ENCODE results near the gene SUCLA2.
"Not testable (repeated sequence)": the region's sequence is repeated elsewhere in the genome, so short reads cannot be mapped to it uniquely, and the experiment has no call there.

SUCLA2 gene

DNA sequence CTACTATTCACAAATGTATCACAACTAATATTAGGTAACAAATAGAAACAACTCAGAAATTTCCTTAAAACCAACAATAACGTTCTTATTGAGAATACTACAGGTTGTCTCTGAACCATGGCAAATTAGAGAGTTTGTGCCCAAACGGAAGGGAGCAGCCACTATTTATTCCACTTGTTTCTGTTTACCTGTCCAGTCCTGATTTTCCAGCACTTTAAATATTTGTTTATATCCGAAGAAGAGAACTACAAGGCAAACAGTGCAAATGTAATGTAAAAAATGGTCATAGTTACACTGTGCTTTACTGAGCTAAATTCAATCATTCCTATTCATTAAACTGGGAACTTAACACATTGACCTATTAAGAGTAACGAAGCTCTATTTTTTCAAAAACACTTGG is 9.2 kb downstream of the SUCLA2 start:
- DNase-seq (ENCODE audit: low read depth) = no peak

DNA sequence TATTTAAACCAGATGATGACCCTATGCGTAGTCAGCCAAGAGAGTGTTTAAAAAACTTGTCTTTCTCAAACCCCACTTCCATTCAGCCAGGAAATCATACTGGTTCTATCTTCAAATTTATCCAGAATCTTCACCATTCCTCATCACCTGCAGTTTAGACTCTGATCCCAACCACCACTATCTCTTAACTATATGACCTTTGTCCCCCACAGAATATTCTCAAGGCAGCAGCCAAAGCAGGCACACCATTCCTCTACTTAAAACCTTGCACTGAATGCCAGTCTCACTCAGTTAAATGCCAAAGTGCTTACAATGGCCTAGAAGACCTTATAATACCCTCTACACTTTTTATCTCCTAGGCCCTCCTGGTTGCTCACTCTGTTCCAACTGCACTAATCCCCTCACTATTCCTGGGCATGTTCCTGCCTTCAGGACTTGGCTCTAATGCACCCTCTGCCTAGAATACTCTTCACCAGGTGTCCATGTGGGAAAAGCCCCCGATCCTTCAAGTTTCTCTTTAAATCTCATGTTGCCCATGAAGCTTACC is 10.1 kb downstream of the SUCLA2 start:
- DNase-seq (ENCODE audit: low read depth) = no peak

DNA sequence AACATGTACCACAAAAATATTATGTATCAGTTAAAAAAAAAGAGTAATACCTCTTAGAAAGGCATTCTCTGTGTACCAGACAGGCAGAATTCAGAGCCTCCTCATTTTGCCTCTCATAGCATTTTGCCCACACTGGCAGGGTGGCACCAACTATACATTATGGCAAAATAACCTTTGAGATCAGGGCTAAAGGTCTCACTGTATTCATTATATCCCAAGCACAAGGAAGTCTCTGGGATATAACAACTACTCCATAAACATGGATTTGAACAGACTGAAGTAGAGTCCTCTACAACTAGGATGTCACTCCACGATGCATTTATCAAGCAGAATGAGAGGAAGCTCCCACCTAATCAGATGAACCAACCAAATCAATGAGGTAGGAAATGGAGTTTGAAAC is 10.6 kb downstream of the SUCLA2 start:
- DNase-seq (ENCODE audit: low read depth) = no peak

DNA sequence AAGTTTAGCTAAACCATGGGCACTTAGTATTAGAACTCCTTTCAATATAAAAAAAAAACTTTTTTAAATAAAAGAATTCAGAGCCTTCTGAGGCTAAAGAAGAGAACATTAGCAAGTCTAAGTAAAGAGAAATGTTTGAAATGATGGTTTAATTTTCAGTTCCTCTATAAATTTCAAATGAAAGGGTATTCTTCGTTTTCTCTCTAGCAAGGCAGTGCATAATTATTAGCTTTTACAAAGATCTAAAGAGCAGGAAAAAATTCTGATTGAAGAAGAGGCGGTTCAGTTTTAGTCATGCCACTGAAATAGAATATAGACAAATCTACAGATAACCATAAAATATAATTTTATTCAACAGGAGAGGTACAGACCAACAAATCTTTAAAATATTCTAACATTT is 18.0 kb downstream of the SUCLA2 start:
- DNase-seq (ENCODE audit: low read depth) = no peak

DNA sequence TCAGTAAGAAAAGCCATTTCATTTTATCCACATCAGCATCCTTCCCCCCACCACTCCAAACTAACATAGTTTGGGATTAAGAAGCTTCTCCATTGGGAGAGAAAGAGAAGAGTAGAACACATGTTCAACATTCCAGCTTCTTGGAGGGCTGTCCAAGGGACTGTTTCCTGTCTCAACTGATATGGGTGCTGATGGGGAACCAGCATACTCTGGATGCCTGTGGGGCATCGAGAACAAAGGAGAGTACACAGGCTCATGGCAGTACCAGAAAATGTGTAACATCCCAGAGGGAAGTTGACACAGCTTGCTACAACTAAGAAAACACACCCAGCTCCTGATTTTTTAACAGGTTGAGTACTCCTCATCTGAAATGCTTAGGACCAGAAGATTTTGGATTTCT is 24.7 kb downstream of the SUCLA2 start:
- DNase-seq (ENCODE audit: low read depth) = no peak

DNA sequence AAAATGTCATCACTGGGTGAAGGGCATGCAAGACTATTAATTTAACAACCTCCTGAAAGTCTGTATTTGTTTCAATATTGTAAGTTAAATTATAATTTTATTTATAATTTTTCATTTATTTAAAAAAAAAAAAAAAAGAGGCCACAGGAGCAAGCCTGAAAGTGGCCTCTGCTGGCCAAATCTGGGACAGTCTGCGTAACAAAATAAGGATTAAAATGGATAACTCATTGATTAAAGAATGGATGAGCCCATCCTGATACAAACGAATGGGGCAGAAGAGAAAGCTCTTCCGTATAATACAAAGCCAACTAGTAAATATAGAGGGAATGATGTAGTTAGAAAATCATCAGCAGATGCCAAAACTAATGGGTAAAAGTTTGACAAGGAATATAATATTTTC is 36.2 kb downstream of the SUCLA2 start:
- no peak for DNase-seq (ENCODE audit: low read depth)

DNA sequence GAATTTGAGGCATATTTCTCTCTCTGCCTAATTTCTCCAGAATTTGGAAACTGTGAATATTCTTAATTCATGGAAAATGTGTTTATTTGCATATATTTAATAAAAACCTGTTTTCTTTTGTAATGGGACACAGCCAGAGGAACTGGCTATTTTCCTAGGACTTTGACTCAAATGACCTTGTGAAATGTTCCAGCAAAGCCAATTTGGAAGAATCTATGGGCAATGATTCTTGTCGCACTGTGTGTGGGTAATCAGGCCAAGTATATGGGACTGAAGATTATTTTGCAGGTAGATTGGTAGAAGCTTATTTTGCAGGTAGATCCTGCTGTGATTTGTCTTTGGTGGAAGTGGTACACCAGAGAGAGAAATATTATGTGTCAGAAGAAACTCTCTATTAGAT is 38.8 kb downstream of the SUCLA2 start:
- DNase-seq (ENCODE audit: low read depth) = no peak

DNA sequence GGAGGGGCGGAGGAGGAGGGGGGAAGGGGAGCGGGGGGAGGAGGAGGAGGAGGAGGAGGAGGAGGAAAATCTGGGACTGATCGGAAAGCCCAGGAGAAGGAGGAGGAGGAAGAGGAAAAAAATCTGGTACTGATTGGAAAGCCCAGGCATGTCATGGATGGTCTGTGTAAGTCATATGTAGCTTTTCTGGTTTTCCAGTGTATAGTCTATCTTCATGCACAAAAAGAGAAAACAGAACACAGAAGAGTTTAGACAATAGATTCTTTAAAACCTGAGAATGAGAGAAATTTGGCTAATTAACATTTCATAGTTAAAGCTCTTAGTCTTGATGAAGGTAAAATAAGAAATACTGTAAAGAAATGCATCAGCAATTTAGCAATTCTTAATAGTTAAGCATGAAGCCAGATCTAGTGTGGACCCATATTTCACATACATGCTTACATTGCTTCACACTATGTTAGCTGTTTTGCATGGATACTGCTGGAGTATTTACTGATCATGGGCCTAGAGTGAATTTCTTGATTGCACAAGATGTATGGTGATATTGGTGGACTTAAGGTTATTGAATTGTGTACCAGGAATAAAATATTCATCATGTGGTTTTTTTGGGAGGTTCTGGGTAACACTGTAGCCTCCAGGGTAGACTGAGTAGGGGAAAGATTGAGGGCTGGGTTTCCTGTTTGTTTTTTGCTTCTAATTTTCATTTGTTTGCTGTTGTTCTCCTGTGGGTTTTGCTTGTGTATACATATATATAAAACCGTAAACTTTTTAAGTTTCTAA is 41.4 kb downstream of the SUCLA2 start:
- DNase-seq (ENCODE audit: low read depth) = no peak

DNA sequence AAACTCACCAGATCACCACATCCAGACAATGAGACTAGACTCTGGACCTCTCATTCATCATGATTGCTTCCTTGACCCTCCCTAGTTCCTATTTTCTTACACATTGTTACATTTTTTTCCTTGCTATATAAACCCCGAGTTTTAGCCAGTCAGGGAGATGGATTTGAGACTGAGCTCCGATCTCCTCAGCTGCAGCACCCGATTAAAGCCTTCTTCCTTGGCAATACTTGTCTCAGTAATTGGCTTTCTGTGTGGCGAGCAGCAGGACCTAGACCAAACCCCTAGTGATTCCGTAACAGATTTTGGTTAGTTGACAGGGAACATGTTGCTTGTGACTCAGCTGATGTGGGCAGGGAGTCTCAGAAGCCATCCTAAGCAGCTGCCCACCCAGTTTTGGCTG is 44.0 kb downstream of the SUCLA2 start:
- DNase-seq (ENCODE audit: low read depth) = no peak

DNA sequence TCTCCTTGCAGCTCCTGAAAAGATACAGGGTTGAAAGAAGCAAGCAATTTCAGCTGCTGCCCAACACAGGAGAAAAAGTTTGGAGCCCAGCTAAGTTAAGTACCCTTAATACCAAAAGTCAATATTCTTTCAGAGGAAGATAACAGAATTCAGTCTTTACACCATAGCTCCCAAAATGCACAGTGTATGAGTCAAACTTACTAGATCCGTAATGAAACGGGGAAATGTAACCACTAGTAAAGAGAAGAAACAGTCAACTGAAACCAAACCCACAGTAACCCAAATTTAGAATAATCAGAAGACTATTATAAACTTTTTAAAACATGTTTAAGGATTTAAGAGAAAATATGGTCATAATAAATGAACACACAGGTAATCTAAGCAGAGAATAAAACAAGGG is 45.2 kb downstream of the SUCLA2 start:
- no peak for DNase-seq (ENCODE audit: low read depth)

DNA sequence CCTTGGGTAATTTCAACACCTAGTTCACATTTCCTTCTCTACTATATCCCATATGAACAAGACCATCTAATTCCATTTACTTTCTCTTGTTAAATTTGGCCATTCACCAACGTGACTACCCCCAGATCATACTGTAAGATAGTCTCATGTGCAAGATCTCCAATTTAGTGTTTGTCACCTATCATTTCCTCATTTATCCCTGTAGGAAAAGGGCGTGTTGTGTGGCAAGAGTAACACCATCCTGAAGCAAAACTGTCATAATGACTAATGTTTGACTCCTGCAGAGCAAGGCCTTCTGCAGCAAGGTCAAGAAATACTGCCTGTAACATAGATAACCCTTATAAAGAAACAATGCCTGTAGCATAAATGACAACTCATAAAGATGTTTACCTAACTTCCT is 51.3 kb downstream of the SUCLA2 start:
- DNase-seq (ENCODE audit: low read depth) = no peak

DNA sequence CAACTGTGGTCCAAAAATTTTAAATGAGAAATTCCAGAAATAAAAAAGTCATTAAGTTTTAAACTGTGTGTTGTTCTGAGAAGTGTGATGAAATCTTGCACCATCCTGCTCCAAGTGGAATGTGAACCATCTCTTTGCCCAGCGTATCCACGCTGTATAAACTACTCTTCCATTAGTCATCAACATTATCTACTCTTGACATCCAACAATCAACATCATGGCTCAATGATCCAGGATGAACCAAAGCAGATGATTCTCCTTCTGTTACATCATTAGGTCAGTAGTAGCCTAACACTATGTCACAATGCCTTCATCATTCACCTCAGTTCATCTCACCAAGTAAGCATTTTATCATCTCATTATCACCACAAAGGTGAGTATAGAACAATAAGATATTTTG is 55.3 kb downstream of the SUCLA2 start:
- peak; percentile 38 for DNase-seq (ENCODE audit: low read depth)

DNA sequence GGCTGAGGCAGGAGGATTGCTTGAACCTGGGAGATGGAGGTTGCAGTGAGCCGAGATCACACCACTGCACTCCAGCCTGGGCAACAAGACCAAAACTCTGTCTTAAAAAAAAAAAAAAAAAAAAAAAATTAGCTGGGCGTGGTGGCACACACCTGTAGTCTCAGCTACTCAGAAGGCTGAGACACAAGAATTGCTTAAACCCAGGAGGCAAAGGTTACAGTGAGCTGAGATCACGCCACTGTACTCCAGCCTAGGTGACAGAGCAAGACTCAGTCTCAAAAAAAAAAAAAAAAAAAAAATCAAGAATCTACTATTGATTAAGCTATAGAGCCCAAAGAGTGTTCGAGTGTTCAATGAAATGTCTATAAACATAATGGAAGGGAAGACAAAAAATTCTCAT is 55.9 kb downstream of the SUCLA2 start:
- DNase-seq (ENCODE audit: low read depth) = not testable (repeated sequence)

DNA sequence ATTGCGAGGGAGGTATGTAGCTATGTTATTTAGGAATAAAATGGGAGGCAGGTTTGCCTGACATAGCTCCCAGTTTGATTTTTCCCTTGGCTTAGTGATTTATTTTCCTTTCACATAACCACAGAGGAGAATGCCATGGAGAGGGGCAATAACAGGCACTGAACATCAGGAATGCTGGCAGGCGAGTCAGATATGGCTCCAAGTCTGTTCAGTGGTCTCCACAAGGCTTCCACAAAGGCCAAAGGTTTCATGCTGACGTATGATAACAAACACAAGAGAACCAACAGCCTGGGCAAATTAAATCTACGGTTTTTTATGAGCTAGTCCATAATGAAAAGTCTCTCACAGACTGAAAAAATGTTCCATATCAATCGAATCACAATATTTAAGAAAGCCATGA is 66.7 kb downstream of the SUCLA2 start:
- DNase-seq (ENCODE audit: low read depth) = no peak

DNA sequence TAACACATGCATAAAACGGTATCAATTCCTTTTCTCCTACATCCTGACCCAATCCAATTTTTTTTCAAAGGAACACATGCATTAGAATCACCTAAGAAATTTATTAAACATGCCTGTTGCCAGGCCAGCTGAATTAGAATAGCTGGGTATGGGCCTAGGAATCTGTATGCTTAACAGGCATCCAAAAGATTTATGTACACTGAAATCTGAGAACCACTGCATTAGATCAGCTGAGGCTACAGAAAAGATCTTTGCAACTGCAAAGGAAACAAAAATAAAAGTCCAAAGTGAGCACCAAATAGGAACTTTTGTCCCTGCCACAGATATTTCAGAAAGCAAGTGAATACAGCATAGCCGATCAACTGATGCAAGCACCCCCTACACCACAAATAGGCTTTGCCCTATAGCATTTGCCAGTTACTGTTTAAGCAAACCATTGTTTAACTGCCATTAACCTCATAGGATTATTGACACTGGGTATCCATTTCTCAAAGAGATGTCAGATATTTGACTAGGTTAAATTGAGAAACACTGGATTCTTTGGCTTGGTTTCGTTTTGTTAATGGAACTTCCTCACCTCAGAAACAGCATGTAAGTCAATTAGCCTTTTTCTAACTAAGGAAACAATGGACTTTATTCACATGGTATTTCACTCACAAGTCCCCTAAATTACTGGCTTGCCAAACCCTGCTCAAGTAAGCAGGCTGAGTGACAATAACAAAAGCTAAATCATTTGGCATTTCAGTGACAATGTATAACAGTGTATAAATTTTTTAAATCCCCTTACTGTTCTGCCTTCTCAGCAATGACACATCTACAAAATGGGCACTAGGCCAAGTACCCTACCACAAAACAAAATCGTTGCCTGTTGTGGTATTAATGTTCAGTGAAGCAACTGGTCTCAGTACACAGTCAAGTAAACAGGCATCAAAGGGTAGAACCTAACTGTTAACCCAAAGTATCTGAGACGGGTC is 67.8 kb downstream of the SUCLA2 start:
- no peak for DNase-seq (ENCODE audit: low read depth)

DNA sequence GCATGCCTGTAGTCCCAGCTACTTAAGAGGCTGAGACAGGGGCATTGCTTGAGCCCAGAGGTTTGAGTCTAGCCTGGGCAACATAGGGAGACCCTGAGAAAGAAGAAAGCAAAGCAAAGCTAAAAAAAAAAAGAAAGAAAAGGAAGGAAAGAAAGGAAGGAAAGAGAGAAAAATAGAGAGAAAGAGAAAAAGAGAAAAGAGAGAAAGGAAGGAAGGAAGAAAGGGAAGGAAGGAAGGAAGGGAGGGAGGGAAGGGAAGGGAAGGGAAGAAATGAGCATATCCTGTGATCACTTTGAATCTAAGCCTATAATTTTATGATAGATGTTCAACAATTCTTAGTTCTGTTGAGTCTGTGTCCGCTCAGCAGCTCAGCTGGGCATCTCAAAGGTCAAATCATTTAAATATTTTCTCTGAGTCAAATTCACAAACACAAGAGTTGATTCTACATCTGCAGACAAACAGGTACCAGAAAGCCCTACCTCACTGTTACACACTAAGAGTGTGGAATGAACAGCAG is 70.4 kb downstream of the SUCLA2 start:
- DNase-seq (ENCODE audit: low read depth) = no peak

DNA sequence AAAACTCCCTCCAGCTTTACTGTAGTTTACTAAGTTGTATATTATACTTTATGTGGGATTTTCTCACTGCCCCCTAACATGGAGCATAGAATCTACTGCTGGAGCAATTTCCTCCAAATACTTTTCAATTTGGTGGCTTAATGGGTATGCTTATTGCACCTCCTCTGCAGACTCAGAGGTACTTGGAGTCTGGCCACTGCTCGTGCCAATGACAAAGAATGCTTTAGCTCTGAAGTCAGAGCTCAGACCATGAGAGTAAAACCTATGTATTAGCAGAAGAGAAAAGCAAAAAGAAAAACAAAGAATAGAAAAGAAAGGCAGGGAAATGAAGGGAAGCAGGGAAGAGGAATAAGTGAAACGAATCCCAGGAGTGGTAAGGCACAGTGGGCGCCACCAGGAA is 71.9 kb downstream of the SUCLA2 start:
- DNase-seq (ENCODE audit: low read depth) = no peak

DNA sequence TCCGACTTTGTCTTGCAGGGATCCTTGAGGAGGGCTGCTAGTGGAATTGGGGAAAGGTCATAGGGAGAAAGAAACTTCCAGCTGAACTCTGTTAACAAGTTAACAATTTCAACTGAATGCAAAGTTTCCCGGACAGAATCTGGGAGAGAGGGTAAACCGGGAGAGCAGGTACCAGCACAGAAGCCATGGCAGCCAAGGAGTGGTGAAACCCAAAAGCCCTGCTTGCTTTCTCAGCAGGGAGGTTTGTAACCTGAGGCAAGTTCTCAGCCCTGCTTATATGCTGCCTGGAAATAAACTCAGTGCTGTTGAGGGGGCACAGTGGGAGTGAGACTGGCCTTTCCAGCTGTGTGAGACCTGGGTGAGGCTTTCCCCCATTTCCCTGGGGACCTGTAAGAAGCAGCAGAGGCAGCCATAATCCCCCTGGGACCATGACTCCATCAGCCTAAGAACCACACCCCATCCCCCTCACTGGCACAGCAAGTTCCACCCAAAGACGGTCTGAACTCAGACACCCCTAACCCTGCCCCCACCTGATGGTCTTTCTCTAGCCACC is 84.0 kb downstream of the SUCLA2 start:
- DNase-seq (ENCODE audit: low read depth) = no peak

DNA sequence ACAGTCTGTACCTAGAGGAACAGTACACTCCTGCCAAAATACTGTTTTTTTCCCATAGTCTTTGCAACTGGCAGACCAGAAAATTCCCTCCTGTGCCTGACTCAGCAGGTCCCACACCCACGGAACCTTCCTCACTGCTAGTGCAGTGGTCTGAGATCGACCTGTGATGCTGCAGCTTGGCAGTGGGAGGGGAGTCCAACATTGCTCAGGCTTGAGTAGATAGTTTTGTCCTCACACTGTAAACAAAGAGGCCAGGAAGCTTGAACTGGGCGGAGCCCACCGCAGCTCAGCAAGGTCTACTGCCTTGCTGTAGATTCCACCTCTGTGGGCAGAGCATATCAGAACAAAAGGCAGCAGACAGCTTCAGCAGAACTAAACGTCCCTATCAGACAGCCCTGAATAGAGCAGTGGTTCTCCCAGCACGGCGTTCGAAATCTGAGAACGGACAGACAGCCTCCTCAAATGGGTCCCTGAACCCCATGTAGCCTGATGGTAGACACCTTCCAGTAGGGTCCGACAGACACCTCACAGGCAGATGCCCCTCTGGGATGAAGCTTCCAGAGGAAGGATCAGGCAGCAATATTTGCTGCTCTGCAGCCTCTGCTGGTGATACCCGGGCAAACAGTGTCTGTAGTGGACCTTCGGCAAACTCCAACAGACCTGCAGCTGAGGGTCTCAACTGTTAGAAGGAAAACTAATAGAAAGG is 92.7 kb downstream of the SUCLA2 start:
- no peak for DNase-seq (ENCODE audit: low read depth)

DNA sequence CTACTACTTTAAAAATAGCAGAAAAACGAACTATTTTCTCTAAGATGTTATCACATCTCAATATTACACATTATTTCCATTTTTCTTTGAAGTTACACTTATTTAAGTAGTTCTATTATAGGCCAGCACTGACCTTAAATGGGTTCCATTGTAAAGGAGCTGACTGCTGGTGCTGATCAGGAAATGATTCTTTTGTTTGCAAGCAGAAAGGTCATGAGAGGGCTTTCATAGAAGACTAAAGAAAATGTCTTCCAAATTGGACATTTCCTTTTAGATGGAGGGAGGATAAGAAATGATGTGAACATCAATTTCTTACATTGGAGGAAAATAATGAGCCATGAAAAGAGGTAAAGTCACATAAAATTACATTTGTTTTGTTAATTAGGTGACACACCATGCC is 96.2 kb downstream of the SUCLA2 start:
- no peak for DNase-seq (ENCODE audit: low read depth)

DNA sequence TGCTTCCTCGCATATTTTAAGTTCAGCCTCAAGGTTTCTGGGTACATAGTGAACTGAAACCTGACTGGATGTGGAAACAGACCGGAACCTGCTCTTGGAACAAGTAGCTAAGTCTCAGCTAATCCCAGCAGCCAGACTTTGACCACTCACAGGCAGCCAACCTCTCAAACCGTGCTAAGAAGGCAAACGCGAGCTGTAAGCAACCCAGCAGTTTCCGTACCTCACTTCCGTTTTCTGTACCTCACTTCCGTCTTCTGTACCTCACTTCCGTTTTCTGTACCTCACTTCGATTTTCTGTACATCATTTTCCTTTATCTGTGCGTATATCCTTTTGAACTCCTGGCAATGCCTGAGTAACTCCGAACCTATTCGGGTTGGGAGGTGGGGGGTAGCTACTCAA is 96.8 kb downstream of the SUCLA2 start:
- DNase-seq (ENCODE audit: low read depth) = no peak

DNA sequence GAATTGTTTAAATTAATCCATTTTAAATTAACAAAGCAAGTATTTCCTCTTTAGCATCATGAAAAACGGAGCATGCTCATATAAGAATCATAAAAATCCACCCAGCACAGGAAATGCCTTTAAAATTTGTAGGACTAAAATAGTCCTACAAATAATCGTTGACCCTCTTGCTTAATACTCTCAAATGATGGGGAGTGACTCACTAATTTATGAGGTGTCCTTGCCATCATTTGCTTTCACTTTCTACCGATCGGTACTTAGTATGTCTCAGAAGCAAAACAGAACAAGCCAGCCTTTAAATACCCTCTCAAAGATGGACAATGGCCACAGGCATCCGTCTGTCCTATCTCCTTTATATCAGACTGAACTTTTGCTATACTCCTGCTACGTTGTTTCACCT is 97.2 kb downstream of the SUCLA2 start:
- DNase-seq (ENCODE audit: low read depth) = peak; percentile 28
